ENCODE measurements around the gene ZNF668. TPM values are rescaled to one million over a fixed set of nuclear protein-coding genes. Genes with fewer than 3 reads are reported as not detected.

The ZNF668 gene
- total RNA-seq, 2 experiments from 2014 or later: 16.2 to 18.8 TPM

- ATAC-seq: no peak
- Mint-ChIP-seq H3K36me3 (ENCODE audit: low read depth) (no peaks in the 10 kb centered on the region), H3K27me3 (no peaks in the 10 kb centered on the region), H3K4me1 (ENCODE audit: low read depth) (peaks cover 8% of the 10 kb centered on the region), H3K4me3 (no peak overlapping the region), H3K9me3 (no peaks in the 10 kb centered on the region), H3K27ac (no peak overlapping the region)
- no peak for TF ChIP-seq CTCF (IDR thresholded peaks at IDR 0.05)
- DNase-seq: no peak
- CTCF ChIA-PET: interaction anchor here (1.0 to 2.8 kb wide), 2 partner anchors 42 to 146 kb away, joined by 4 to 11 read pairs; no protein-coding TSS in a partner anchor
- POLR2A ChIA-PET: interaction anchor here (0.7 to 2.1 kb wide), 3 partner anchors 17 to 26 kb away, joined by 3 to 5 read pairs (median 5); partner anchors contain the start of genes KAT8, ZNF646 and ZNF668
- intact Hi-C loops (cut with micrococcal nuclease): no loop called here
Observed at GRCh38 chr16:31099860-31100638, 26.0 kb upstream of the ZNF668 start.

GRCh38 chr16:31094424-31095120, 20.5 kb upstream of the ZNF668 start, which contains the start of gene VKORC1:
Gene VKORC1, minus strand, starts transcription at chr16:31094797. Its CDS starts 68 bp downstream, at chr16:31094729.
- no peaks in the 10 kb centered on the region for H3K9me3 Mint-ChIP-seq
- intact Hi-C loops (cut with micrococcal nuclease): no loop called here
- H3K27ac Mint-ChIP-seq: peak within 1 kb of the TSS; percentile 90
- TF ChIP-seq CTCF (IDR thresholded peaks at IDR 0.05): no peak
- H3K27me3 Mint-ChIP-seq: no peaks in the 10 kb centered on the region
- ATAC-seq (peak; percentile 88), DNase-seq (peak; percentile 96)
- ChIA-PET CTCF (interaction anchor here (0.9 to 3.1 kb wide), 7 partner anchors 19 to 136 kb away, joined by 3 to 15 read pairs (median 3); partner anchors contain the start of genes HSD3B7, ZNF646 and ZNF668), POLR2A (interaction anchor here (0.8 to 1.5 kb wide), 9 partner anchors 10 to 47 kb away, joined by 3 to 6 read pairs (median 4); partner anchors contain the start of genes BCKDK, ZNF646 and ZNF668)
- H3K4me1 Mint-ChIP-seq (ENCODE audit: low read depth): peaks cover 22% of the 10 kb centered on the region
- H3K36me3 Mint-ChIP-seq (ENCODE audit: low read depth): peaks cover 17% of the 10 kb centered on the region
- peak within 1 kb of the TSS; percentile 94 for H3K4me3 Mint-ChIP-seq

- Mint-ChIP-seq H3K36me3 (ENCODE audit: low read depth) (peaks cover 17% of the 10 kb centered on the region), H3K27ac (peak overlapping the region; percentile 90), H3K27me3 (no peaks in the 10 kb centered on the region), H3K4me3 (peak overlapping the region; percentile 94), H3K4me1 (ENCODE audit: low read depth) (peaks cover 22% of the 10 kb centered on the region), H3K9me3 (no peaks in the 10 kb centered on the region)
- ChIA-PET CTCF (interaction anchor here (0.9 to 3.1 kb wide), 4 partner anchors 20 to 136 kb away, joined by 3 to 15 read pairs (median 4); partner anchors contain the start of genes ZNF646 and ZNF668), POLR2A (interaction anchor here (0.8 to 2.3 kb wide), 9 partner anchors 10 to 86 kb away, joined by 3 to 7 read pairs (median 5); partner anchors contain the start of genes BCKDK, FUS, ZNF646 and ZNF668)
- intact Hi-C loops (cut with micrococcal nuclease): no loop called here
- DNase-seq: no peak
- no peak for TF ChIP-seq CTCF (IDR thresholded peaks at IDR 0.05)
- no peak for ATAC-seq
Observed at GRCh38 chr16:31094088-31094423, 20.0 kb upstream of the ZNF668 start.

- intact Hi-C loops (cut with micrococcal nuclease): no loop called here
- ChIA-PET POLR2A (interaction anchor here (0.6 to 2.3 kb wide), 8 partner anchors 13 to 1545 kb away, joined by 3 to 7 read pairs (median 4); partner anchors contain the start of genes BCKDK, FUS, ZNF646 and ZNF668), CTCF (interaction anchor here (1.0 to 2.3 kb wide), 4 partner anchors 49 to 139 kb away, joined by 4 to 11 read pairs (median 5); partner anchors contain the start of gene HSD3B7)
- no peak for ATAC-seq
- Mint-ChIP-seq H3K36me3 (ENCODE audit: low read depth) (peaks cover 17% of the 10 kb centered on the region), H3K27me3 (no peaks in the 10 kb centered on the region), H3K27ac (no peak overlapping the region), H3K4me3 (peak overlapping the region; percentile 94), H3K9me3 (no peaks in the 10 kb centered on the region), H3K4me1 (ENCODE audit: low read depth) (peaks cover 22% of the 10 kb centered on the region)
- no peak for TF ChIP-seq CTCF (IDR thresholded peaks at IDR 0.05)
- DNase-seq: peak; percentile 37
Observed at GRCh38 chr16:31093132-31093703, 19.2 kb upstream of the ZNF668 start.
